Liver (tissue), 3 donors: Measurements from ENCODE around the gene NTNG2.

ENCODE experiments used
- FOXA1 ChIP-seq: IDR thresholded peaks from 2 replicates; pipeline ENCODE4 v1.6.1; 2016; ENCODE audit warnings: antibody characterized with exemption
- FOXA2 ChIP-seq: IDR thresholded peaks from 2 replicates; pipeline ENCODE4 v1.6.1; 2016; ENCODE audit warnings: antibody characterized with exemption
- HNF4G ChIP-seq: IDR thresholded peaks from 2 replicates; pipeline ENCODE4 v1.6.1; 2016; ENCODE audit warnings: antibody characterized with exemption
- JUND ChIP-seq, 2 donors: IDR thresholded peaks; 2 replicates each; pipeline ENCODE4 v1.6.1; 2016; ENCODE audit warnings: antibody characterized with exemption in 2 of 2
- RAD21 ChIP-seq, 2 donors: IDR thresholded peaks; 2 replicates each; pipeline ENCODE4 v1.6.1; 2016; ENCODE audit warnings: antibody characterized with exemption in 2 of 2, mild to moderate bottlenecking in 2 of 2
- SP1 ChIP-seq: IDR thresholded peaks from 2 replicates; pipeline ENCODE4 v1.6.1; 2018; ENCODE audit warnings: antibody characterized with exemption, mild to moderate bottlenecking
- TAF1 ChIP-seq: conservative IDR thresholded peaks from 2 replicates; pipeline ENCODE4 v1.6.1; 2016; ENCODE audit warnings: antibody characterized with exemption, mild to moderate bottlenecking
- YY1 ChIP-seq: IDR thresholded peaks from 2 replicates; pipeline ENCODE4 v1.6.1; 2016; ENCODE audit warnings: antibody characterized with exemption, mild to moderate bottlenecking
- ZBTB33 ChIP-seq: IDR thresholded peaks from 2 replicates; pipeline ENCODE4 v1.6.1; 2016; ENCODE audit warnings: antibody characterized with exemption
- TF ChIP-seq, protein P1 (sequence below): fragments of 150-350 bp; IDR thresholded peaks from 2 replicates; pipeline ENCODE4 v1.5.1; 2017; ENCODE audit warnings: improper control_type of control experiment, low read depth, low read length; ENCODE audit not compliant: missing input control
- TF ChIP-seq, protein P2 (sequence below): IDR thresholded peaks from 2 replicates; pipeline ENCODE4 v1.6.1; 2016; ENCODE audit warnings: antibody characterized with exemption, mild to moderate bottlenecking
- TF ChIP-seq, protein P3 (sequence below): IDR thresholded peaks from 2 replicates; pipeline ENCODE4 v1.6.1; 2016; ENCODE audit warnings: antibody characterized with exemption
- donor health status: healthy.
- donor health status: healthy.

GRCh38 chr9:132182314-132183091, 20.6 kb downstream of the NTNG2 start:
- TF ChIP-seq YY1 (no peak), ZBTB33 (no peak), FOXA1 (no peak), TAF1 (no peak), RAD21 (IDR thresholded peaks at IDR 0.05) (no peak), JUND (IDR thresholded peaks at IDR 0.05) (no peak), HNF4G (no peak), FOXA2 (no peak), SP1 (no peak)
- TF ChIP-seq, protein P1, sequence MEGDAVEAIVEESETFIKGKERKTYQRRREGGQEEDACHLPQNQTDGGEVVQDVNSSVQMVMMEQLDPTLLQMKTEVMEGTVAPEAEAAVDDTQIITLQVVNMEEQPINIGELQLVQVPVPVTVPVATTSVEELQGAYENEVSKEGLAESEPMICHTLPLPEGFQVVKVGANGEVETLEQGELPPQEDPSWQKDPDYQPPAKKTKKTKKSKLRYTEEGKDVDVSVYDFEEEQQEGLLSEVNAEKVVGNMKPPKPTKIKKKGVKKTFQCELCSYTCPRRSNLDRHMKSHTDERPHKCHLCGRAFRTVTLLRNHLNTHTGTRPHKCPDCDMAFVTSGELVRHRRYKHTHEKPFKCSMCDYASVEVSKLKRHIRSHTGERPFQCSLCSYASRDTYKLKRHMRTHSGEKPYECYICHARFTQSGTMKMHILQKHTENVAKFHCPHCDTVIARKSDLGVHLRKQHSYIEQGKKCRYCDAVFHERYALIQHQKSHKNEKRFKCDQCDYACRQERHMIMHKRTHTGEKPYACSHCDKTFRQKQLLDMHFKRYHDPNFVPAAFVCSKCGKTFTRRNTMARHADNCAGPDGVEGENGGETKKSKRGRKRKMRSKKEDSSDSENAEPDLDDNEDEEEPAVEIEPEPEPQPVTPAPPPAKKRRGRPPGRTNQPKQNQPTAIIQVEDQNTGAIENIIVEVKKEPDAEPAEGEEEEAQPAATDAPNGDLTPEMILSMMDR, result no peak
- TF ChIP-seq, protein P2, sequence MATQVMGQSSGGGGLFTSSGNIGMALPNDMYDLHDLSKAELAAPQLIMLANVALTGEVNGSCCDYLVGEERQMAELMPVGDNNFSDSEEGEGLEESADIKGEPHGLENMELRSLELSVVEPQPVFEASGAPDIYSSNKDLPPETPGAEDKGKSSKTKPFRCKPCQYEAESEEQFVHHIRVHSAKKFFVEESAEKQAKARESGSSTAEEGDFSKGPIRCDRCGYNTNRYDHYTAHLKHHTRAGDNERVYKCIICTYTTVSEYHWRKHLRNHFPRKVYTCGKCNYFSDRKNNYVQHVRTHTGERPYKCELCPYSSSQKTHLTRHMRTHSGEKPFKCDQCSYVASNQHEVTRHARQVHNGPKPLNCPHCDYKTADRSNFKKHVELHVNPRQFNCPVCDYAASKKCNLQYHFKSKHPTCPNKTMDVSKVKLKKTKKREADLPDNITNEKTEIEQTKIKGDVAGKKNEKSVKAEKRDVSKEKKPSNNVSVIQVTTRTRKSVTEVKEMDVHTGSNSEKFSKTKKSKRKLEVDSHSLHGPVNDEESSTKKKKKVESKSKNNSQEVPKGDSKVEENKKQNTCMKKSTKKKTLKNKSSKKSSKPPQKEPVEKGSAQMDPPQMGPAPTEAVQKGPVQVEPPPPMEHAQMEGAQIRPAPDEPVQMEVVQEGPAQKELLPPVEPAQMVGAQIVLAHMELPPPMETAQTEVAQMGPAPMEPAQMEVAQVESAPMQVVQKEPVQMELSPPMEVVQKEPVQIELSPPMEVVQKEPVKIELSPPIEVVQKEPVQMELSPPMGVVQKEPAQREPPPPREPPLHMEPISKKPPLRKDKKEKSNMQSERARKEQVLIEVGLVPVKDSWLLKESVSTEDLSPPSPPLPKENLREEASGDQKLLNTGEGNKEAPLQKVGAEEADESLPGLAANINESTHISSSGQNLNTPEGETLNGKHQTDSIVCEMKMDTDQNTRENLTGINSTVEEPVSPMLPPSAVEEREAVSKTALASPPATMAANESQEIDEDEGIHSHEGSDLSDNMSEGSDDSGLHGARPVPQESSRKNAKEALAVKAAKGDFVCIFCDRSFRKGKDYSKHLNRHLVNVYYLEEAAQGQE, result no peak
- TF ChIP-seq, protein P3, sequence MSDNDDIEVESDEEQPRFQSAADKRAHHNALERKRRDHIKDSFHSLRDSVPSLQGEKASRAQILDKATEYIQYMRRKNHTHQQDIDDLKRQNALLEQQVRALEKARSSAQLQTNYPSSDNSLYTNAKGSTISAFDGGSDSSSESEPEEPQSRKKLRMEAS, result no peak
